Measurements from ENCODE around the gene EDNRA.

Gene EDNRA

GRCh38 chr4:147587041-147587440 is 106.1 kb downstream of the EDNRA start:
- no peaks in the 10 kb centered on the region for H3K4me1 ChIP-seq (ENCODE audit: insufficient read depth, low read length, severe bottlenecking)
- no peaks in the 10 kb centered on the region for H3K27me3 ChIP-seq (ENCODE audit: insufficient read depth, low read length)
- H3K36me3 ChIP-seq (ENCODE audit: insufficient read depth, low read length) = no peaks in the 10 kb centered on the region
- no peaks in the 10 kb centered on the region for H3K9me2 ChIP-seq (ENCODE audit: low read depth, low read length)
- H3K79me2 ChIP-seq (ENCODE audit: insufficient read depth, low read length) = no peaks in the 10 kb centered on the region
- H3K9ac ChIP-seq (ENCODE audit: low read length) = no peak overlapping the region
- H3K4me2 ChIP-seq (ENCODE audit: low read length) = no peak overlapping the region
- no peaks in the 10 kb centered on the region for H4K20me1 ChIP-seq (ENCODE audit: insufficient read depth, low read length)
- TF ChIP-seq EZH2 (IDR thresholded peaks at IDR 0.05; ENCODE audit: borderline replicate concordance, low read length) = no peak
- no peak for TF ChIP-seq CTCF (IDR thresholded peaks at IDR 0.05; ENCODE audit: low read length)
- H3K27ac ChIP-seq (ENCODE audit: low read depth, low read length, poor library complexity, severe bottlenecking) = no peak overlapping the region
- H3K9me3 ChIP-seq (ENCODE audit: low read length) = no peaks in the 10 kb centered on the region
- H2AFZ ChIP-seq (ENCODE audit: low read length) = no peak overlapping the region
- no peaks in the 10 kb centered on the region for H3F3A ChIP-seq (ENCODE audit: insufficient read depth, low read length)
- no peak overlapping the region for H3K4me3 ChIP-seq (ENCODE audit: low read depth, low read length, poor library complexity, severe bottlenecking)

GRCh38 chr4:147589586-147589985 is 108.7 kb downstream of the EDNRA start:
- Histone ChIP-seq H3K9ac (ENCODE audit: low read length) (no peak overlapping the region), H3K4me3 (ENCODE audit: low read depth, low read length, poor library complexity, severe bottlenecking) (no peak overlapping the region), H3K27ac (ENCODE audit: low read depth, low read length, poor library complexity, severe bottlenecking) (no peak overlapping the region), H3K79me2 (ENCODE audit: insufficient read depth, low read length) (no peaks in the 10 kb centered on the region), H3F3A (ENCODE audit: insufficient read depth, low read length) (no peaks in the 10 kb centered on the region), H4K20me1 (ENCODE audit: insufficient read depth, low read length) (no peaks in the 10 kb centered on the region), H3K4me2 (ENCODE audit: low read length) (no peak overlapping the region), H3K27me3 (ENCODE audit: insufficient read depth, low read length) (no peaks in the 10 kb centered on the region), H3K4me1 (ENCODE audit: insufficient read depth, low read length, severe bottlenecking) (no peaks in the 10 kb centered on the region), H3K36me3 (ENCODE audit: insufficient read depth, low read length) (no peaks in the 10 kb centered on the region), H3K9me3 (ENCODE audit: low read length) (no peaks in the 10 kb centered on the region), H2AFZ (ENCODE audit: low read length) (no peak overlapping the region), H3K9me2 (ENCODE audit: low read depth, low read length) (no peaks in the 10 kb centered on the region)
- no peak for TF ChIP-seq EZH2 (IDR thresholded peaks at IDR 0.05; ENCODE audit: borderline replicate concordance, low read length)
- no peak for TF ChIP-seq CTCF (IDR thresholded peaks at IDR 0.05; ENCODE audit: low read length)

GRCh38 chr4:147590249-147590920 is 109.5 kb downstream of the EDNRA start:
- Histone ChIP-seq H3K9me2 (ENCODE audit: low read depth, low read length) (no peaks in the 10 kb centered on the region), H3K4me1 (ENCODE audit: insufficient read depth, low read length, severe bottlenecking) (no peaks in the 10 kb centered on the region), H3K36me3 (ENCODE audit: insufficient read depth, low read length) (no peaks in the 10 kb centered on the region), H4K20me1 (ENCODE audit: insufficient read depth, low read length) (no peaks in the 10 kb centered on the region), H3K9ac (ENCODE audit: low read length) (no peak overlapping the region), H3K4me2 (ENCODE audit: low read length) (no peak overlapping the region), H3K27me3 (ENCODE audit: insufficient read depth, low read length) (no peaks in the 10 kb centered on the region), H2AFZ (ENCODE audit: low read length) (no peak overlapping the region), H3K27ac (ENCODE audit: low read depth, low read length, poor library complexity, severe bottlenecking) (no peak overlapping the region), H3K79me2 (ENCODE audit: insufficient read depth, low read length) (no peaks in the 10 kb centered on the region), H3K9me3 (ENCODE audit: low read length) (no peaks in the 10 kb centered on the region), H3F3A (ENCODE audit: insufficient read depth, low read length) (no peaks in the 10 kb centered on the region), H3K4me3 (ENCODE audit: low read depth, low read length, poor library complexity, severe bottlenecking) (no peak overlapping the region)
- TF ChIP-seq CTCF (IDR thresholded peaks at IDR 0.05; ENCODE audit: low read length) = peak; percentile 70
- TF ChIP-seq EZH2 (IDR thresholded peaks at IDR 0.05; ENCODE audit: borderline replicate concordance, low read length) = no peak

All from OCI-LY1 (cell line).